GM12878 (cell line): ENCODE measurements around the gene GLRX5. TPM values are rescaled to one million over a fixed set of nuclear protein-coding genes. Genes with fewer than 3 reads are reported as not detected.

Experiments used
- EED ChIP-seq: sonication (generic); IDR thresholded peaks from 2 replicates; pipeline ENCODE4 v1.6.1; 2016; ENCODE audit warnings: antibody characterized with exemption, low read depth
- IKZF1 ChIP-seq: fragments of 450-650 bp; conservative IDR thresholded peaks from 2 replicates; pipeline ENCODE4 v1.6.1; 2017; ENCODE audit warnings: antibody characterized with exemption, mild to moderate bottlenecking
- IKZF2 ChIP-seq, 2 experiments: fragments of 450-650 bp; IDR thresholded peaks; 2 replicates each; pipeline ENCODE4 v1.6.1; 2017; ENCODE audit warnings: mild to moderate bottlenecking in 2 of 2, moderate library complexity in 2 of 2
- JUND ChIP-seq: IDR thresholded peaks from 2 replicates; pipeline ENCODE4 v1.6.1; 2012; ENCODE audit warnings: low read depth, mild to moderate bottlenecking, low read length, improper control_type of control experiment, moderate library complexity
- KAT2A ChIP-seq: conservative IDR thresholded peaks from 2 replicates; pipeline ENCODE4 v1.6.1; 2011; ENCODE audit warnings: low read depth, low read length; ENCODE audit not compliant: control insufficient read depth
- MEF2B ChIP-seq: fragments of 450-650 bp; IDR thresholded peaks from 2 replicates; pipeline ENCODE4 v1.6.1; 2018; ENCODE audit warnings: mild to moderate bottlenecking, moderate library complexity; ENCODE audit not compliant: partially characterized antibody, poor library complexity, severe bottlenecking
- NR2C1 ChIP-seq: fragments of 450-650 bp; IDR thresholded peaks from 2 replicates; pipeline ENCODE4 v1.6.1; 2017; ENCODE audit warnings: antibody characterized with exemption, mild to moderate bottlenecking, moderate library complexity
- NR2F1 ChIP-seq: fragments of 450-650 bp; conservative IDR thresholded peaks from 2 replicates; pipeline ENCODE4 v1.6.1; 2017; ENCODE audit warnings: mild to moderate bottlenecking
- POU2F2 ChIP-seq: IDR thresholded peaks from 3 replicates; pipeline ENCODE4 v1.6.1; 2011; ENCODE audit warnings: low read depth, mild to moderate bottlenecking, low read length, borderline replicate concordance
- RAD21 ChIP-seq: IDR thresholded peaks from 2 replicates; pipeline ENCODE4 v1.6.1; 2011; ENCODE audit warnings: mild to moderate bottlenecking, low read depth, low read length, moderate library complexity; ENCODE audit not compliant: insufficient read depth
- SMARCA5 ChIP-seq: fragments of 450-650 bp; IDR thresholded peaks from 2 replicates; pipeline ENCODE4 v1.6.1; 2017; ENCODE audit warnings: mild to moderate bottlenecking
- SREBF2 ChIP-seq: IDR thresholded peaks from 2 replicates; pipeline ENCODE4 v1.6.1; 2012; ENCODE audit warnings: mild to moderate bottlenecking, low read length
- TAF1 ChIP-seq: IDR thresholded peaks from 2 replicates; pipeline ENCODE4 v1.6.1; 2011; ENCODE audit warnings: mild to moderate bottlenecking, low read depth, low read length, borderline replicate concordance
- YBX1 ChIP-seq: fragments of 450-650 bp; IDR thresholded peaks from 2 replicates; pipeline ENCODE4 v1.6.1; 2016; ENCODE audit warnings: antibody characterized with exemption
- ZBED1 ChIP-seq: IDR thresholded peaks from 2 replicates; pipeline ENCODE4 v1.6.1; 2016; ENCODE audit warnings: borderline replicate concordance
- polyA plus RNA-seq, 11 experiments: library from polyadenylated mRNA; depleted of rRNA in 4 of 11; unstranded in 6 of 11; stranded (reverse) in 5 of 11; fragments of >200 nt; fragmentation: Nextera tagmentation in 4 of 11; fragmentation: Illumina TruSeq in 1 of 11; extraction: Ambion mirVana in 4 of 11; extraction: Trizol in 1 of 11; gene quantifications; 1 replicate in 1 of 11; 2 replicates in 10 of 11; pipeline versions ENCODE4 v1.2.1 to v1.2.3, GENCODE V29; 2011 to 2016; ENCODE audit warnings: inconsistent platforms in 2 of 11, missing spikeins in 2 of 11, low read depth in 1 of 11
- total RNA-seq, 4 experiments: library from RNA; depleted of rRNA in 3 of 4; stranded (reverse); fragments of >200 nt in 3 of 4; fragmentation: Illumina TruSeq in 1 of 4; extraction: Trizol in 1 of 4; gene quantifications; 2 replicates each; pipeline versions ENCODE4 v1.2.1 to v1.2.3, GENCODE V29; 2013 to 2021
- TF ChIP-seq, protein P1 (sequence below): fragments of 450-650 bp; IDR thresholded peaks from 2 replicates; pipeline ENCODE4 v1.6.1; 2016; ENCODE audit warnings: mild to moderate bottlenecking
- TF ChIP-seq, protein P2 (sequence below): IDR thresholded peaks from 2 replicates; pipeline ENCODE4 v1.6.1; 2012; ENCODE audit warnings: low read depth, low read length, improper control_type of control experiment
- TF ChIP-seq, protein P3 (sequence below): IDR thresholded peaks from 2 replicates; pipeline ENCODE4 v1.6.1; 2012; ENCODE audit warnings: low read depth, low read length, improper control_type of control experiment
- TF ChIP-seq, protein P4 (sequence below): fragments of 450-650 bp; formaldehyde crosslinking; IDR thresholded peaks from 2 replicates; pipeline ENCODE4 v1.5.0; 2022; ENCODE audit warnings: mild to moderate bottlenecking, missing genetic modification characterization
- TF ChIP-seq, protein P5 (sequence below): fragments of 450-650 bp; IDR thresholded peaks from 2 replicates; pipeline ENCODE4 v1.6.1; 2017; ENCODE audit warnings: mild to moderate bottlenecking, moderate library complexity

GLRX5 gene
- total and polyA plus RNA-seq, 10 of the 15 experiments (the other 5 are each of a cell fraction or from before 2014, with no cell fraction given), result 12.8 to 139 (median 55.4) TPM

DNA sequence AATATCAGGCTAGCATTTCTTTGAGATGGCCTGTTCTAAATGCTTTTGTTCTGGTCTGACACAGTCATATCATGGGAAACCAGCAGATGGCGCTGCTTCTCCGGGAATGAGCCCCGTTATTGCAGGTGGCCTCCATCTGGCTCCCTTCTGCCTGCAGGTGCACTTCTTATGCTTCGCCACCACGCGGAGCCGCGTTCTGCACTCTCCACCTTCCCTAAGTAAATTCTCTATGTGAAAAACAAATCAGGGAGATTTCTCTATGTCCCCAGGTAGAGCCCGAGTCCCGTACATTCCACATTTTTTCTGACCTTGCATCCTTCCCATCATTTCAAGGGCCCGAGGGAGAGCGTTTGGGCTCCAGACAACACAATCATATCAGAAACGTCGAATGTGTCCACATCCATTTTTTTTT, 26.2 kb downstream of the GLRX5 start (continued):
- TF ChIP-seq, protein P1, sequence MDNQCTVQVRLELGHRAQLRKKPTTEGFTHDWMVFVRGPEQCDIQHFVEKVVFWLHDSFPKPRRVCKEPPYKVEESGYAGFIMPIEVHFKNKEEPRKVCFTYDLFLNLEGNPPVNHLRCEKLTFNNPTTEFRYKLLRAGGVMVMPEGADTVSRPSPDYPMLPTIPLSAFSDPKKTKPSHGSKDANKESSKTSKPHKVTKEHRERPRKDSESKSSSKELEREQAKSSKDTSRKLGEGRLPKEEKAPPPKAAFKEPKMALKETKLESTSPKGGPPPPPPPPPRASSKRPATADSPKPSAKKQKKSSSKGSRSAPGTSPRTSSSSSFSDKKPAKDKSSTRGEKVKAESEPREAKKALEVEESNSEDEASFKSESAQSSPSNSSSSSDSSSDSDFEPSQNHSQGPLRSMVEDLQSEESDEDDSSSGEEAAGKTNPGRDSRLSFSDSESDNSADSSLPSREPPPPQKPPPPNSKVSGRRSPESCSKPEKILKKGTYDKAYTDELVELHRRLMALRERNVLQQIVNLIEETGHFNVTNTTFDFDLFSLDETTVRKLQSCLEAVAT, result no peak
- TF ChIP-seq, protein P2, sequence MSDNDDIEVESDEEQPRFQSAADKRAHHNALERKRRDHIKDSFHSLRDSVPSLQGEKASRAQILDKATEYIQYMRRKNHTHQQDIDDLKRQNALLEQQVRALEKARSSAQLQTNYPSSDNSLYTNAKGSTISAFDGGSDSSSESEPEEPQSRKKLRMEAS, result no peak
- TF ChIP-seq EED, result 0 out of 2 replicates have a peak, but pooled peaks have one; percentile 26
- no peak for TF ChIP-seq KAT2A
- TF ChIP-seq, protein P3, sequence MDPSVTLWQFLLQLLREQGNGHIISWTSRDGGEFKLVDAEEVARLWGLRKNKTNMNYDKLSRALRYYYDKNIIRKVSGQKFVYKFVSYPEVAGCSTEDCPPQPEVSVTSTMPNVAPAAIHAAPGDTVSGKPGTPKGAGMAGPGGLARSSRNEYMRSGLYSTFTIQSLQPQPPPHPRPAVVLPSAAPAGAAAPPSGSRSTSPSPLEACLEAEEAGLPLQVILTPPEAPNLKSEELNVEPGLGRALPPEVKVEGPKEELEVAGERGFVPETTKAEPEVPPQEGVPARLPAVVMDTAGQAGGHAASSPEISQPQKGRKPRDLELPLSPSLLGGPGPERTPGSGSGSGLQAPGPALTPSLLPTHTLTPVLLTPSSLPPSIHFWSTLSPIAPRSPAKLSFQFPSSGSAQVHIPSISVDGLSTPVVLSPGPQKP, result no peak
- peak; percentile 41; the same call in 1 of the 2 replicates for TF ChIP-seq SMARCA5
- TF ChIP-seq RAD21, result peak; percentile 97
- TF ChIP-seq, protein P4, sequence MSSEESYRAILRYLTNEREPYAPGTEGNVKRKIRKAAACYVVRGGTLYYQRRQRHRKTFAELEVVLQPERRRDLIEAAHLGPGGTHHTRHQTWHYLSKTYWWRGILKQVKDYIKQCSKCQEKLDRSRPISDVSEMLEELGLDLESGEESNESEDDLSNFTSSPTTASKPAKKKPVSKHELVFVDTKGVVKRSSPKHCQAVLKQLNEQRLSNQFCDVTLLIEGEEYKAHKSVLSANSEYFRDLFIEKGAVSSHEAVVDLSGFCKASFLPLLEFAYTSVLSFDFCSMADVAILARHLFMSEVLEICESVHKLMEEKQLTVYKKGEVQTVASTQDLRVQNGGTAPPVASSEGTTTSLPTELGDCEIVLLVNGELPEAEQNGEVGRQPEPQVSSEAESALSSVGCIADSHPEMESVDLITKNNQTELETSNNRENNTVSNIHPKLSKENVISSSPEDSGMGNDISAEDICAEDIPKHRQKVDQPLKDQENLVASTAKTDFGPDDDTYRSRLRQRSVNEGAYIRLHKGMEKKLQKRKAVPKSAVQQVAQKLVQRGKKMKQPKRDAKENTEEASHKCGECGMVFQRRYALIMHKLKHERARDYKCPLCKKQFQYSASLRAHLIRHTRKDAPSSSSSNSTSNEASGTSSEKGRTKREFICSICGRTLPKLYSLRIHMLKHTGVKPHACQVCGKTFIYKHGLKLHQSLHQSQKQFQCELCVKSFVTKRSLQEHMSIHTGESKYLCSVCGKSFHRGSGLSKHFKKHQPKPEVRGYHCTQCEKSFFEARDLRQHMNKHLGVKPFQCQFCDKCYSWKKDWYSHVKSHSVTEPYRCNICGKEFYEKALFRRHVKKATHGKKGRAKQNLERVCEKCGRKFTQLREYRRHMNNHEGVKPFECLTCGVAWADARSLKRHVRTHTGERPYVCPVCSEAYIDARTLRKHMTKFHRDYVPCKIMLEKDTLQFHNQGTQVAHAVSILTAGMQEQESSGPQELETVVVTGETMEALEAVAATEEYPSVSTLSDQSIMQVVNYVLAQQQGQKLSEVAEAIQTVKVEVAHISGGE (CRISPR knock-in tag), result no peak
- TF ChIP-seq MEF2B, result no peak
- 0 out of 3 replicates have a peak, but pooled peaks have one; percentile 56 for TF ChIP-seq POU2F2
- TF ChIP-seq NR2F1, result no peak
- no peak for TF ChIP-seq TAF1
- peak in 1 of 2 experiments; percentile 29; a peak in 1 of 4 replicates for TF ChIP-seq IKZF2 (IDR thresholded peaks at IDR 0.05)
- TF ChIP-seq IKZF1, result 0 out of 2 replicates have a peak, but pooled peaks have one; percentile 41
- TF ChIP-seq, protein P5, sequence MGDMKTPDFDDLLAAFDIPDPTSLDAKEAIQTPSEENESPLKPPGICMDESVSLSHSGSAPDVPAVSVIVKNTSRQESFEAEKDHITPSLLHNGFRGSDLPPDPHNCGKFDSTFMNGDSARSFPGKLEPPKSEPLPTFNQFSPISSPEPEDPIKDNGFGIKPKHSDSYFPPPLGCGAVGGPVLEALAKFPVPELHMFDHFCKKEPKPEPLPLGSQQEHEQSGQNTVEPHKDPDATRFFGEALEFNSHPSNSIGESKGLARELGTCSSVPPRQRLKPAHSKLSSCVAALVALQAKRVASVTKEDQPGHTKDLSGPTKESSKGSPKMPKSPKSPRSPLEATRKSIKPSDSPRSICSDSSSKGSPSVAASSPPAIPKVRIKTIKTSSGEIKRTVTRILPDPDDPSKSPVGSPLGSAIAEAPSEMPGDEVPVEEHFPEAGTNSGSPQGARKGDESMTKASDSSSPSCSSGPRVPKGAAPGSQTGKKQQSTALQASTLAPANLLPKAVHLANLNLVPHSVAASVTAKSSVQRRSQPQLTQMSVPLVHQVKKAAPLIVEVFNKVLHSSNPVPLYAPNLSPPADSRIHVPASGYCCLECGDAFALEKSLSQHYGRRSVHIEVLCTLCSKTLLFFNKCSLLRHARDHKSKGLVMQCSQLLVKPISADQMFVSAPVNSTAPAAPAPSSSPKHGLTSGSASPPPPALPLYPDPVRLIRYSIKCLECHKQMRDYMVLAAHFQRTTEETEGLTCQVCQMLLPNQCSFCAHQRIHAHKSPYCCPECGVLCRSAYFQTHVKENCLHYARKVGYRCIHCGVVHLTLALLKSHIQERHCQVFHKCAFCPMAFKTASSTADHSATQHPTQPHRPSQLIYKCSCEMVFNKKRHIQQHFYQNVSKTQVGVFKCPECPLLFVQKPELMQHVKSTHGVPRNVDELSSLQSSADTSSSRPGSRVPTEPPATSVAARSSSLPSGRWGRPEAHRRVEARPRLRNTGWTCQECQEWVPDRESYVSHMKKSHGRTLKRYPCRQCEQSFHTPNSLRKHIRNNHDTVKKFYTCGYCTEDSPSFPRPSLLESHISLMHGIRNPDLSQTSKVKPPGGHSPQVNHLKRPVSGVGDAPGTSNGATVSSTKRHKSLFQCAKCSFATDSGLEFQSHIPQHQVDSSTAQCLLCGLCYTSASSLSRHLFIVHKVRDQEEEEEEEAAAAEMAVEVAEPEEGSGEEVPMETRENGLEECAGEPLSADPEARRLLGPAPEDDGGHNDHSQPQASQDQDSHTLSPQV, result peak; percentile 84
- TF ChIP-seq ZBED1, result no peak
- no peak for TF ChIP-seq JUND
- TF ChIP-seq YBX1, result no peak
- no peak for TF ChIP-seq NR2C1
- TF ChIP-seq SREBF2, result no peak
